HUES6 (cell line): ENCODE results near the gene GYPA.
"Not testable (repeated sequence)": the region's sequence is repeated elsewhere in the genome, so short reads cannot be mapped to it uniquely, and the experiment has no call there.

ENCODE experiments used
- H3K27ac ChIP-seq: 2 replicates; pipeline ENCODE4 v1.7.0; 2013; ENCODE audit warnings: low read depth, mild to moderate bottlenecking, low read length, inconsistent platforms
- H3K27me3 ChIP-seq: 2 replicates; pipeline ENCODE4 v1.6.1; 2013; ENCODE audit warnings: low read length; ENCODE audit not compliant: control insufficient read depth, insufficient read depth
- H3K36me3 ChIP-seq: 2 replicates; pipeline ENCODE4 v1.6.1; 2013; ENCODE audit warnings: low read length; ENCODE audit not compliant: control insufficient read depth, insufficient read depth
- H3K4me1 ChIP-seq: 2 replicates; pipeline ENCODE4 v1.6.1; 2013; ENCODE audit warnings: low read length; ENCODE audit not compliant: control insufficient read depth, insufficient read depth
- H3K4me3 ChIP-seq: 2 replicates; pipeline ENCODE4 v1.5.1; 2013; ENCODE audit warnings: low read depth, low read length
- H3K9ac ChIP-seq: one replicate; pipeline ENCODE4 v1.6.1; 2013; ENCODE audit warnings: mild to moderate bottlenecking, low read length
- H3K9me3 ChIP-seq: 2 replicates; pipeline ENCODE4 v1.6.1; 2013; ENCODE audit warnings: low read depth, low read length; ENCODE audit not compliant: control insufficient read depth, insufficient read depth

GYPA gene

GRCh38 chr4:144128709-144129320, 11.7 kb downstream of the GYPA start:
- not testable (repeated sequence) for H3K9ac ChIP-seq, H3K4me3 ChIP-seq, H3K27ac ChIP-seq, H3K27me3 ChIP-seq, H3K36me3 ChIP-seq, H3K4me1 ChIP-seq, H3K9me3 ChIP-seq

GRCh38 chr4:144125109-144125508, 15.4 kb downstream of the GYPA start:
- not testable (repeated sequence) for H3K36me3 ChIP-seq, H3K27ac ChIP-seq, H3K4me3 ChIP-seq, H3K27me3 ChIP-seq, H3K4me1 ChIP-seq, H3K9ac ChIP-seq, H3K9me3 ChIP-seq

- not testable (repeated sequence) for H3K36me3 ChIP-seq, H3K9me3 ChIP-seq, H3K4me1 ChIP-seq, H3K27me3 ChIP-seq, H3K4me3 ChIP-seq, H3K27ac ChIP-seq, H3K9ac ChIP-seq
Measured at GRCh38 chr4:144123982-144124635, 16.4 kb downstream of the GYPA start.

- H3K27ac ChIP-seq, H3K4me3 ChIP-seq, H3K36me3 ChIP-seq, H3K27me3 ChIP-seq, H3K4me1 ChIP-seq, H3K9me3 ChIP-seq, H3K9ac ChIP-seq: not testable (repeated sequence)
Measured at GRCh38 chr4:144123269-144123668, 17.2 kb downstream of the GYPA start.

GRCh38 chr4:144119752-144120151, 20.8 kb downstream of the GYPA start:
- H3K27me3 ChIP-seq, H3K4me1 ChIP-seq, H3K27ac ChIP-seq, H3K4me3 ChIP-seq, H3K36me3 ChIP-seq, H3K9me3 ChIP-seq, H3K9ac ChIP-seq: not testable (repeated sequence)

GRCh38 chr4:144115519-144115918, 25.0 kb downstream of the GYPA start:
- no peaks in the 10 kb centered on the region for H3K36me3 ChIP-seq

GRCh38 chr4:144113546-144113945, 27.0 kb downstream of the GYPA start:
- Histone ChIP-seq H3K36me3 (no peaks in the 10 kb centered on the region), H3K4me3 (no peak overlapping the region), H3K9ac (no peak overlapping the region), H3K27me3 (no peaks in the 10 kb centered on the region), H3K9me3 (no peaks in the 10 kb centered on the region), H3K27ac (no peak overlapping the region), H3K4me1 (no peaks in the 10 kb centered on the region)

More at GRCh38 chr4:144115519-144115918, 25.0 kb downstream of the GYPA start:
- Histone ChIP-seq H3K27me3 (no peaks in the 10 kb centered on the region), H3K4me3 (no peak overlapping the region), H3K9me3 (no peaks in the 10 kb centered on the region), H3K4me1 (no peaks in the 10 kb centered on the region), H3K27ac (no peak overlapping the region), H3K9ac (no peak overlapping the region)

- H3K9me3 ChIP-seq = no peaks in the 10 kb centered on the region
- H3K27me3 ChIP-seq = no peaks in the 10 kb centered on the region
- H3K4me3 ChIP-seq = no peak overlapping the region
- H3K9ac ChIP-seq = no peak overlapping the region
- H3K27ac ChIP-seq = no peak overlapping the region
- no peaks in the 10 kb centered on the region for H3K36me3 ChIP-seq
- no peaks in the 10 kb centered on the region for H3K4me1 ChIP-seq
Measured at GRCh38 chr4:144104509-144105130, 35.9 kb downstream of the GYPA start.

GRCh38 chr4:144097776-144098175, 42.7 kb downstream of the GYPA start:
- not testable (repeated sequence) for H3K9me3 ChIP-seq, H3K27me3 ChIP-seq, H3K4me3 ChIP-seq, H3K9ac ChIP-seq, H3K27ac ChIP-seq, H3K36me3 ChIP-seq, H3K4me1 ChIP-seq

GRCh38 chr4:144093995-144094394, 46.5 kb downstream of the GYPA start:
- H3K4me1 ChIP-seq, H3K36me3 ChIP-seq, H3K9ac ChIP-seq, H3K27ac ChIP-seq, H3K27me3 ChIP-seq, H3K4me3 ChIP-seq, H3K9me3 ChIP-seq: not testable (repeated sequence)

- not testable (repeated sequence) for H3K9ac ChIP-seq, H3K27me3 ChIP-seq, H3K36me3 ChIP-seq, H3K9me3 ChIP-seq, H3K4me1 ChIP-seq, H3K4me3 ChIP-seq, H3K27ac ChIP-seq
Measured at GRCh38 chr4:144091181-144091580, 49.3 kb downstream of the GYPA start.
